ENCODE data around the gene FGFR1OP2.

Gene FGFR1OP2

DNA sequence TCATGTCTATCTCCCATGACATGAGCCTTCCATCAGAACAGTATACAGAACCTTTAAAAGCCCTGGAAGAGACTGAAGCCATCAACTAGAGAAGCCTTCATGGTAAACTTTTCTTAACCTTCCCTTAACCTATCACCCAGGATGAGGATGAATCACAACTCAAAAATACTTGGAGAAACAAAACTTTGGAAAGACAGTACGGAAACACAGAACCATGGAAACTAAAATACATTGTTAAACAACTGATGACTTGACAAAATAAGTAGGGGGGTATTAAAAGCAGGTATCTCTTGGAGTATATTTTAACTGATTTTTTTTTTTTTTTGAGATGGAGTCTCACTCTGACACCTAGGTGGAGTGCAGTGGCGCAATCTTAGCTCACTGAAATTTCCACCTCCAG is 67.2 kb downstream of the FGFR1OP2 start:
- DNase-seq = no peak

DNA sequence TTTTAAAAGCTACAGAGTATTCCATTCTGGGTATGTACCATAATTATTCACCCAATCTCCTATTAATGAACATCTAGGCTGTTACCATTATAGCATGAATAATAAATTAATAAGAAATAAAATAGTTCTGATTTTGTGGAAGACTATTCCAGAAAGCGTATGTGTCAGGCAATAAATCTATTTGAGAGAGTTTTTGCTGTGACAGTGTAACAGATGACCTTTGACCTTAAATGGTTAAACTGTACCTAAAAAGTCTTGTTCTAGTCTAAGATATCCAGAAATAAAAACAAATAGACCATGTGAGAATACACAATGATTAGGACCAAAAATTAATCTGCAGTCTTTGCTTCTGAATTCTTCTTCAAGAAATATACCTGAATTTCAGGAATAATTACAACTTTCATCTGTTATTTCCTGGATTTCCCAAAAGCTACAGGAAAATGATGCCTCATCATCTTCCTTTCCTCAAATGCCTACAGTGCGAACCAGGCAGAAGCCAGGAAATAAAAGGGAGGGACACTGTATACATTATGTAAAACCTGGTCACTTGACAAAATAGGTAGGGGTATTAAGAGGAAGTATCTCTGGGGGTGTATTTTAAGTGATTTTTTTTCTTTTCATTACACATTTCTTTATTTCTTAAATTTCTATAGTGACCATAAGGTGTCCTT is 68.7 kb downstream of the FGFR1OP2 start:
- DNase-seq = no peak

DNA sequence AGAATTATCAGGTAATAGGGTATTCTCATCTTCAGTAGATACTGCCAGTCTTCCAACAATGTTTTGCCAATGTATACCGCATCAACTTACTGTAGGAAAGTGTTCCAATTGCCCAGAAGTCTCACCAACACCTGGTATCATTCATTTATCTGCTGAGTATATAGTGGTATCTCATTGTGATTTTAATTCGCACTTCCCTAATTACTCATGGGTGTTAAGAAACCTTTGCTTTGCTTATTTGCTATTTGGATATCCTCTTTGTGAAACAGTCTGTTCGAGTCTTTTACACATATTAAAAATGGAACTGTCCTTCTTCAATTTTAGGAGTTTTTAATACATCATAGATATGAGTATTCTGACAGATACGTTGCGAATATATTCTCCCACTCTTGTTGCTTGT is 69.8 kb downstream of the FGFR1OP2 start:
- DNase-seq = no peak

DNA sequence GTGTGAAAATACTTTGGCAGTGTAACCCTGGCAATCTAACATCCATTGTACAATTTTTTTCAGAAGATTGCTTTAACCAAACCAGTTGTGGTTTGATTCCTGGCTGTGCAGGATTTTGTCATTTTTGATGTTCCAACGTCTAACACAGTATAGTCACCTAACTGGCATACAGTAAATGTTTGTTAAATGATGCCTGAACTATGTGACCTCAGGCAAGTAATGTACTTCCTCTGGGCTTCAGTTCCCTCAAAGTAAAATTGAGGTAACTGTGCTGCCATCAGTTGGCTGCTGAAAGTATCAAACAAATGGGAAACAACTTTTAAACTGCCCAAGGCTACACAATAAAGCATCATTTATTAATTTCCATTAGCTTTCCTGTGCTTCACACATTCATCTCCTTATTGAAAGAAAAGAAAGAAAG is 71.6 kb downstream of the FGFR1OP2 start:
- DNase-seq = no peak

DNA sequence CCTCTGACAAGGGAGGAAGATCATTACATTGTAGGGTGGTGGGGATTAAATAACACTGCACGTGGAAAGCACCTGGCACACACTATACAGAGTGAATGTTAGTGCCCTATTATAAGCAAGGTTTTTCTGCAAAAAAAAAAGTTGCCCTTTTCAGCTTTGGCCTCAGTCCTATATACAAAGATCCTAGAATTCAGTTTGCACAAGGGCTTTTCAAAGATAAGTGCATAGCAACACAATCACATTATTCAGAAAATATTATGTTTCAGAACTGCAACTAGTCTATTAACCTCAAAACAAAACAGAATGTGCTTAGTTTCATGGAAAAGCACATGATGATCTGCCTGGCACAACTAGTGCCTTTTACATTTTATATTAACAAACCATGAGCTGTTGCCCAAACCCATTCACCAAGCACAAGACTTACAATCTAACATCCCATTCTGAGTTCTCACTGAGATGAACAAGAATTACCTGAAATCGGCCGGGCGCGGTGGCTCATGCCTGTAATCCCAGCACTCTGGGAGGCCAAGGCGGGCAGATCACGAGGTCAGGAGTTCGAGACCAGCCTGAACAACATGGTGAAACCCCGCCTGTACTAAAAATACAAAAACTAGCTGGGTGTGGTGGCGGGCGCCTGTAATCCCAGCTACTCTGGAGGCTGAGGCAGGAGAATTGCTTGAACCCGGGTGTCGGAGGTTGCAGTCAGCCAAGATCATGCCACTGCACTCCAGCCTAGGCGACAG is 74.1 kb downstream of the FGFR1OP2 start:
- peak in 1 of 2 experiments; percentile 68 for DNase-seq

DNA sequence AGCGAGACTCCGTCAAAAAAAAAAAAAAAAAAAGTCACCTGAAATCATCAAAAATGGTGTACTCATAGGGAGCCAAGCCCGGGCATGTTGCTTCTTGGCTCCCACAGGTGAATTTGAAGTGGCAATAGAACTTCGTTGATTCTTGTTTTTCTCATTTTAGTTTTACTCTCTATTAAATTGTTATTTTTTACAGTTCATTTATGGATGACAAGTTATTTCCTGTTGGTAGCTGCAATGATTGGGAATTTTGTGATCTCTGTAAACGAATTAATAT is 74.6 kb downstream of the FGFR1OP2 start:
- DNase-seq = peak in 1 of 2 experiments; percentile 14

DNA sequence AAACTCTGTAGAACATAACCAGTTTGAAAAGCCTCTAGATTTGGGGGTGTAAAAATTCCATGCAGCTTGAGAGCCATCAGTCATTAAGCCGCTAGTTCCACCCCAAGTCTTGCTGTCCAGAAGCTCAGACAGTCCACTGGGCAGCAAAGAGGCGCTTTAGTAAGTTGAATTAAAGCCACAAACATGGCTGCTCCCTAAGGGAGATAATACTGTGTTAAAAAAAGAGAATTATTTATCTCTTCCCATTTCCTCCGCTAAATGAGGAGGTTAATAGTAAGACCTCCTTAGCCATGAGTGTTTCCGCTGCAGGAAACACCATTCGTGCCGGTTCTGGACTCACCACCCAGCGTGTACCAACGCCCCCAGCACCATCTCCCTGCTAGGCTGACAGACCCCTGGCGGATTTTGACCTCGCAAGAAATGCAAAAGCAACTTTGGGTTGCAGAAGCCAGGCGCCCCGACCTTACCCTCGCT is 75.4 kb downstream of the FGFR1OP2 start:
- peak; percentile 19 to 48 for DNase-seq

DNA sequence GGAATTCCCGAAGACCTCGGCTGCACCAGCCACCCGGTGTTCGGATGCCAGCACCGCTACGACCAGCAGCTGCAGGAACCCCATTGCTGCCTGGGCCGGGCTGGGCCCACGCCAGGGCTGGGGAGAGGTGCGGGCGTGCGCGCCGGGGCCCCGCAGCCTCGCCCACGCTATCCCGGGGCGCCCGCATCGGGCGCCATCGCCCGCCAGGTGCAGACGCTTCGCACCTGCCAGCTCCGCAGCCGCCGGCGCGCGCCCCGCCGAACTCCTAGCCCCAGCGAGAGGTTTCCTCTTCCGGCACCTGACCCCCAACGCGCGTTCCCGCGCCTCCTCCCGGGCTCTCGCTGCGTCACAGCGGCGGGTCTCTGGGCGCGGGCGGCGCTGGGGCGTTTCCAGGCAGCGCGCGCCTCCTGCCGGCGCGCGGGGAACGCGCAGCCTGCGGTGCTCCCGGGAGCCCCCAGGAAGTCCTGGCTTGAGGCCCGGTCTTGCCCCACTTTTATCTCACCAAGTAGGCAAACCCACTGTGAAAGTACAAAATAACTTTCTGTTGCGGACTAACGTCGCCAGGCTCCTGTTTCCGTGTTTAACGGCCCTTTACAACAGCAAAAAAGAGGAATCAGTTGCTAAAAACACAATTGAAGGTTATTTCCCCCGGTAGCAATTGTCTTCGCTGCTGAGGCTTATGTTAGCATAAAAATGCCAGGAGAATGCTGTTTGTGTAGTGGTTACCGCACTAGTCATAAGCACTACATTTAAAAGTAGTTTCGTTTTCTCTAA is 76.0 kb downstream of the FGFR1OP2 start, which contains the start of gene TM7SF3:
TM7SF3 (minus strand) TSS at position 300 of the 774 bp plus-strand sequence; CDS start at position 84, 216 bp downstream.
- peak; percentile 95 to 96 for DNase-seq

DNA sequence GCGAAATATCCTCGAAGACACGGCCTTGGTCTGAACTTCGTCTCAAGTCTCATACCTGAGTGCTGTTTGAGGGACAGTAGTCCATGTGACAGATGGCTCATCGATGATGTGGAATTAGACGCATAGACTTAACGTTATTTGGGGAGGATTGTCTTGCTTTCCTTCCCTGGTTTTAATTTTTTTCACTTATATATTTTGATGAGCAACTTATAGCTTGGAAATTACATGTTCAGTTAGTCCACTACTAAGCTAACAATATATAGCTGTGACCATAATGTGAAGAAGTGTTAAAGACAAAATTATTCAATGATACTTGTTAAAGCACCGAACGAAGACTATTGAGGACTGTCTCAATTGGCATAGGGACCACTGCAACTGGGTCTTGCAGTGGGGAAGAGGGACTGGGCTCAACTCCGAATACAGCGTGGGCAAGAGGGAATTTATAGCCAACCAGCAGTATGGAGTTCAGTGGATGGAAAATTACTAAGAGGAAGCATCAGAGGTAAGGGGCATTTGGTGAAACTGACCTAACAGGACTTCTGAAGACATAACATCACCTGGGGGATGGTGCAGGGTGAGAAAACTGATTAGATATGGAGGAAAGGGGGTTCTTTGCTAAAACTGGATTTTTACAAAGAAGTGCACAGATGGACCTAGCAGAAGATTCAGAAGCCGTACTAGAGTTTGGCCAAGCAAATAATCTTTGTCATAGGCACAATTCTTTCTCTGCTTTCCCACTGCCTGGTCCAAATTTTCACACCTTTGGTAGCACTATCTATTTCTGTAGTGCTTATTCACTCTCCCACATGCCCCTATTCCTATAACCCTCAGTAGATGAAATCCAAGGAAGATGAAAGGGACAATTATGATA is 76.8 kb downstream of the FGFR1OP2 start:
- no peak for DNase-seq

DNA sequence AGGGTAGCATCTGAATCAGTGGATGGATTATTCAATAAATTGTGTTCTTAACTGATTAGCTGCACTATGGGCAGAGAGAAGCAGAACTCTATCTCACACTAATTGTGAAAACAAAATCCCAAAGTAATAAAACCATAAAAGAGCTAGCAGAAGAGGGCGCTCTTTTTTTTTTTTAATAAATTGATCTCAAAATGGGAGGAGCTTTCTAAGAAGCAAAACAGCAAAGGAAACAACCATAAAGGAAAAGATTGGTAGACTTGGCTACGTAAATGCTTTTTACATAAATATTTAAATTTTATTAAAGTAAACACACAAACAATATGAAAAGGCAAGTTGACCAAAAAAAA is 77.4 kb downstream of the FGFR1OP2 start:
- peak in 1 of 2 experiments; percentile 46 for DNase-seq
